Peyer's patch (tissue), 4 donors: ENCODE results near the gene STK39. TPM values are rescaled to one million over a fixed set of nuclear protein-coding genes. Genes with fewer than 3 reads are reported as not detected.

Experiments used
- DNase-seq, 3 donors: peaks; one replicate each; pipeline ENCODE4 v3.0.0-alpha.2; 2017 to 2019
- H3K27ac ChIP-seq, 4 donors: fragments of 200-600 bp; sonication (generic); one replicate each; pipeline ENCODE4 v1.5.1; 2016 to 2019
- H3K27me3 ChIP-seq, 2 donors: fragments of 200-600 bp; sonication (generic); one replicate each; pipeline ENCODE4 v1.5.1; 2019
- H3K36me3 ChIP-seq, 3 donors: fragments of 200-600 bp; sonication (generic); one replicate each; pipeline ENCODE4 v1.5.1; 2016 to 2019
- H3K4me1 ChIP-seq, 4 donors: fragments of 200-600 bp; sonication (generic); one replicate each; pipeline ENCODE4 v1.5.1; 2016 to 2019
- H3K4me3 ChIP-seq, 4 donors: fragments of 200-600 bp; sonication (generic); 1 replicate in 3 of 4; 2 replicates in 1 of 4; pipeline ENCODE4 v1.5.1; 2016 to 2019; ENCODE audit warnings: mild to moderate bottlenecking in 1 of 4
- H3K9me3 ChIP-seq, 4 donors: fragments of 200-600 bp; sonication (generic); one replicate each; pipeline ENCODE4 v1.5.1; 2016 to 2019; ENCODE audit warnings: mild to moderate bottlenecking in 1 of 4
- CTCF ChIP-seq, 6 experiments: fragments of 450-650 bp in 4 of 6; fragments of 200-600 bp in 2 of 6; sonication (generic) in 1 of 6; IDR thresholded peaks; one replicate each; pipeline ENCODE4 v1.5.1; 2017 to 2019; ENCODE audit warnings: antibody characterized with exemption in 6 of 6, mild to moderate bottlenecking in 3 of 6, moderate library complexity in 1 of 6
- POLR2A ChIP-seq, 2 donors: fragments of 450-650 bp; IDR thresholded peaks; one replicate each; pipeline ENCODE4 v1.5.1; 2017; ENCODE audit warnings: antibody characterized with exemption in 2 of 2, mild to moderate bottlenecking in 2 of 2, moderate library complexity in 2 of 2
- total RNA-seq, 4 donors: library from RNA; depleted of rRNA; stranded (reverse); fragments of >200 nt; gene quantifications; one replicate each; pipeline ENCODE4 v1.1.0, GENCODE V29; 2016

STK39 gene
- total RNA-seq, 4 donors from 2014 or later: 39.6 to 55.9 (median 51.0) TPM

- Histone ChIP-seq H3K9me3 (no peaks in the 10 kb centered on the region), H3K36me3 (no peaks in the 10 kb centered on the region), H3K27me3 (no peaks in the 10 kb centered on the region), H3K4me3 (no peak overlapping the region), H3K27ac (no peak overlapping the region), H3K4me1 (no peaks in the 10 kb centered on the region)
- TF ChIP-seq CTCF (IDR thresholded peaks at IDR 0.05) (no peak), POLR2A (IDR thresholded peaks at IDR 0.05) (no peak)
- no peak for DNase-seq
These were observed 293.6 kb downstream of the STK39 start for GRCh38 chr2:167953776-167954175.

- Histone ChIP-seq H3K4me3 (no peak overlapping the region), H3K4me1 (no peaks in the 10 kb centered on the region), H3K36me3 (no peaks in the 10 kb centered on the region), H3K27me3 (no peaks in the 10 kb centered on the region), H3K9me3 (no peaks in the 10 kb centered on the region), H3K27ac (no peak overlapping the region)
- TF ChIP-seq CTCF (IDR thresholded peaks at IDR 0.05) (no peak), POLR2A (IDR thresholded peaks at IDR 0.05) (no peak)
- DNase-seq: no peak
These were observed 296.8 kb downstream of the STK39 start for GRCh38 chr2:167950571-167950970.

GRCh38 chr2:167946441-167946841, 301.0 kb downstream of the STK39 start:
- no peaks in the 10 kb centered on the region for H3K4me1 ChIP-seq
- DNase-seq: no peak
- H3K4me3 ChIP-seq: no peak overlapping the region
- no peak overlapping the region for H3K27ac ChIP-seq
- TF ChIP-seq POLR2A (IDR thresholded peaks at IDR 0.05) (no peak), CTCF (IDR thresholded peaks at IDR 0.05) (no peak)
- H3K27me3 ChIP-seq: no peaks in the 10 kb centered on the region
- no peaks in the 10 kb centered on the region for H3K9me3 ChIP-seq
- no peaks in the 10 kb centered on the region for H3K36me3 ChIP-seq

GRCh38 chr2:167945660-167946368, 301.6 kb downstream of the STK39 start:
- TF ChIP-seq POLR2A (IDR thresholded peaks at IDR 0.05): no peak
- TF ChIP-seq CTCF (IDR thresholded peaks at IDR 0.05): no peak
- no peaks in the 10 kb centered on the region for H3K36me3 ChIP-seq
- H3K4me1 ChIP-seq: no peaks in the 10 kb centered on the region
- no peaks in the 10 kb centered on the region for H3K27me3 ChIP-seq
- no peak for DNase-seq
- H3K4me3 ChIP-seq: no peak overlapping the region
- no peaks in the 10 kb centered on the region for H3K9me3 ChIP-seq
- H3K27ac ChIP-seq: no peak overlapping the region

- H3K36me3 ChIP-seq: no peaks in the 10 kb centered on the region
- H3K27ac ChIP-seq: no peak overlapping the region
- H3K9me3 ChIP-seq: no peaks in the 10 kb centered on the region
- H3K27me3 ChIP-seq: no peaks in the 10 kb centered on the region
- H3K4me1 ChIP-seq: no peaks in the 10 kb centered on the region
- TF ChIP-seq POLR2A (IDR thresholded peaks at IDR 0.05): no peak
- no peak for TF ChIP-seq CTCF (IDR thresholded peaks at IDR 0.05)
- no peak for DNase-seq
- H3K4me3 ChIP-seq: no peak overlapping the region
These were observed 302.4 kb downstream of the STK39 start for GRCh38 chr2:167944825-167945659.
